ENCODE data around the gene KRTAP12-2.

DNA sequence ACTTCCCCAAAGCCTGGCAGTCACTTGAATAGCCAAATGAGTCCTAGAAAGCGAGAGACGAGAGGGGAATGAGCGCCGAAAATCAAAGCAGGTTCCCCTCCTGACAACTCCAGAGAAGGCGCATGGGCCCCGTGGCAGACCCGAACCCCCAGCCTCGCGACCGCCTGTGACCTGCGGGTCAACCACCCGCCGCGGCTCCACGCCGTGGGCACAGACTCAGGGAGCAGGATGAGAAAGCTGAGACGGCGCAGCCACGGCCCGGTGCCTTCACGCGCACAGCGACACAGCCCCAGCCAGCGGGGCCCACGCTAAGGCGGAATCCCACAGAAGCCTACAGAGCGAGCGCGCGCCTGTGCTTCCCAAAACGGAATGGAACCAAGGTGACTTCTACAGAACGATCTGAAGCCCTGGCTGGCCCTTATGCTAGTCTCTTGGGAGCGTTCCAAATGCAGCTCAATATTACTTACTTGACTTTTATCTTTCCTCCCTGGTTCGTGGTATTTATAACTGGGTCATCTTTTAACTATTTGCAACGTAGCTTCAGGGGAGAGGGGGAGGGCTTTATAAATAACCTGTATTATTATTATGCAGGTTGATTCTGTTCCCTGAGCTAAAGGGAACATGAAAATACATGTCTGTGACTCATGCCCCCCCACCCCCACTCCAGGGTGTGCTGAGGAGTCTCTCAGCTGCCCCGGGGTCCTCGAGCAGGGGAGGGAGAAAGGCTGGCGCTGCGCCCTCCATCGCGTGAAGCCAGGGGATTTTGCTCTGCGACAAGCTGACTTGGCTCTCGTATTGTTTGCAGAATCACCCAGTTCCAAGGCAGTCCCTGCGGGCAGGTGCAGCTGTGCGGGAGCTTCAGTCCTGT, 42.9 kb upstream of the KRTAP12-2 start:
- TF ChIP-seq, protein P1, sequence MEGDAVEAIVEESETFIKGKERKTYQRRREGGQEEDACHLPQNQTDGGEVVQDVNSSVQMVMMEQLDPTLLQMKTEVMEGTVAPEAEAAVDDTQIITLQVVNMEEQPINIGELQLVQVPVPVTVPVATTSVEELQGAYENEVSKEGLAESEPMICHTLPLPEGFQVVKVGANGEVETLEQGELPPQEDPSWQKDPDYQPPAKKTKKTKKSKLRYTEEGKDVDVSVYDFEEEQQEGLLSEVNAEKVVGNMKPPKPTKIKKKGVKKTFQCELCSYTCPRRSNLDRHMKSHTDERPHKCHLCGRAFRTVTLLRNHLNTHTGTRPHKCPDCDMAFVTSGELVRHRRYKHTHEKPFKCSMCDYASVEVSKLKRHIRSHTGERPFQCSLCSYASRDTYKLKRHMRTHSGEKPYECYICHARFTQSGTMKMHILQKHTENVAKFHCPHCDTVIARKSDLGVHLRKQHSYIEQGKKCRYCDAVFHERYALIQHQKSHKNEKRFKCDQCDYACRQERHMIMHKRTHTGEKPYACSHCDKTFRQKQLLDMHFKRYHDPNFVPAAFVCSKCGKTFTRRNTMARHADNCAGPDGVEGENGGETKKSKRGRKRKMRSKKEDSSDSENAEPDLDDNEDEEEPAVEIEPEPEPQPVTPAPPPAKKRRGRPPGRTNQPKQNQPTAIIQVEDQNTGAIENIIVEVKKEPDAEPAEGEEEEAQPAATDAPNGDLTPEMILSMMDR (IDR thresholded peaks at IDR 0.05): no peak
- TF ChIP-seq POLR2A (IDR thresholded peaks at IDR 0.05): no peak
